Renal cortical epithelial cell (primary cell): ENCODE data around the gene EPS15. TPM values are rescaled to one million over a fixed set of nuclear protein-coding genes. Genes with fewer than 3 reads are reported as not detected.
"Not testable (repeated sequence)": the region's sequence is repeated elsewhere in the genome, so short reads cannot be mapped to it uniquely, and the experiment has no call there.

Source experiments
- DNase-seq: peaks from one replicate; pipeline ENCODE4 v3.0.0-alpha.2; 2011; ENCODE audit warnings: low read depth
- total RNA-seq: library from RNA; depleted of rRNA; stranded (reverse); fragments of >200 nt; gene quantifications from 2 replicates; pipeline ENCODE4 v1.2.3, GENCODE V29; 2014

The EPS15 gene
- total RNA-seq: 52.3 and 67.6 TPM in 2 replicates

DNA sequence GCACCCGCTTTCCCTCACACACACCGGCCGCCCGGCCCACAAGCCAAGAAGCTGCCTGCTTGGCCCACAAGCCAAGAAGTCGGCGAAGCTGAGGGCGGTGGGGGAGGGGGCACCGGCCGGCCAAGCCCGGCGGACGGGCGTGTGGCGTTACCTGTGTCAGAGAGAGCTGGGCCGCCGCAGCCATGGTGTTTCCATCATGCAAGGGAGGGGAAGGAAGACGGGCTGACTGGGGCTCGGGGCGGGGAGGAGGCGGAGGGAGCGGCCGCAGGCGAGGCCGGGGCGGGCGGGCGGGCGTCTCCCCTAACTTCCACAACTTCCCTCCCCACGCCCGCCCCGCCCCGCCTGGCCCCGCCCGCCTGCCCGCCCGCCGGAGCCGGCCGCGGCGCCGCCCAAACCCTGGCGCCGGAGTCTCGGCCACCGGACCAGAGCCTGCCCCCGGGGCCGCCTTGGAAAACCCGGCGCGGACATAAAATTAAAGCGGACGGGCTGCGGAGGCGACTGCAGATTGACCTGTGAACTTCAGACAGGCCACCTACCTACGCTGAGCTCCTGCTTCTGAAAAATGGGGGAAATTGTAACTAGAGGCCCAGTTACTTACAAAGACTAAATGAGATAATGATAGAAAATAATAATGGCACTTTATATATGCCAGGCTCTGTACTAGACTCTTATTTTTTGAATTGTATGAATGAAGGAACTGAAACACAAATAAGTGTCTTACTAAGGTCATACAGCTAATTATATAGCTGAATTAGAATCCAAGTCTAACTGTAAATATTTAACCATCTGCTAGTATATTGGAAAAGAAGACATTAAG is at the start of gene EPS15:
EPS15 (minus strand) TSS at position 219 of the 817 bp plus-strand sequence; CDS start at position 184, 35 bp downstream.
- peak; percentile 48 for DNase-seq

GRCh38 chr1:51568231-51568935 is 49.3 kb upstream of the EPS15 start:
- no peak for DNase-seq

DNA sequence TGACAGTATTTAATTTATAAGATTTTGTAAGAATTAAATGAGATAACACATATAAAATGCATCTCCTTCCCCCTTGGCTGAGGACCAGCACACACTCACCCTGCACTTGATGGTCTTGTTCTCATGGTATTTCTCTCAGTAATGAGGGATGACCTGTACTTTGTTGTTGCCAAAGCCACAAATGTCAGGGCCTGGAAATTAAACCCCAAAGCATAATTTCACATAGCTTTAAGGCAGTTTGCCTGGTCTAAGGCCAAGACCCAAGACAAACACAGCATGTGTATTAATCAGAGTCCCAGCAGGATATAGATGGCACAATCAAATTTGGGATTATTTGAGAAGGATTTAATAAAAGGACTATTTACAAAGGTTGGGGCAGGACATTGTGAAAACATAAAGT is 48.6 kb upstream of the EPS15 start:
- peak; percentile 87 for DNase-seq

DNA sequence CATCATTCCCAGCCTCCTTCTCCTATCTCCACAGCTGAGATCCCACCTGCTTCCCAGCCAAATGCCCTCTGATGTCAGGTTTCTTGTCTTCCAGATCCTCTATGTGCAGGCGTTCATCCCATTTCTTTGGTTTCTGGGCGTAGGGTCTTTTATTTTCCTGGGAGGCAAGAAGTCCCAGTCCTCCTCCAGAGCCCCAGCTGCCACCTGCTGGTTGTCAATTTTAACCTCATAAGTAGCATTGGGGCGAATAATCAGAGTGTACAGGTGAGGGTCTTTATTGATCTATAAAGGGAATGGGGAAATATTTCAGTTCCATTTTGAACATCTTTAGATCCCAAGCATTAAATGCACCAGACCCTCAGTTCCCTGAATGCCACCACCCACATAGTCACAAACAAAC is 47.2 kb upstream of the EPS15 start:
- no peak for DNase-seq

- no peak for DNase-seq
Observed at GRCh38 chr1:51565009-51565408, 45.9 kb upstream of the EPS15 start.

- DNase-seq: peak; percentile 72
Observed at GRCh38 chr1:51564124-51564523, 45.1 kb upstream of the EPS15 start.

- no peak for DNase-seq
Observed at GRCh38 chr1:51561702-51562101, 42.6 kb upstream of the EPS15 start.

DNA sequence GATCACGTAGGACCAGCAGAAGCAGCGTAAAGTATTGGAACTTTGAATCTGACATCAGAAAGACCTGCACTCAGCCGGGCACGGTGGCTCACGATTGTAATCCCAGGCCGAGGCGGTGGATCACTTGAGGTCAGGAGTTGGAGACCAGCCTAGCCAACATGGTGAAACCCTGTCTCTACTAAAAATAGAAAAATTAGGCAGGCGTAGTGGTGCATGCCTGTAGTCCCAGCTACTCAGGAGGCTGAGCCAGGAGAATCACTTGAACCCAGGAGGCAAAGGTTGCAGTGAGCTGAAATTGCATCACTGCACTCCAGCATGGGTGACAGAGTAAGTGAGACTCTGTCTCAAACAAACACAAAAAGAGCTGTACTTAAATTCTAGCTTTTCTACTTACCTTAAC is 41.8 kb upstream of the EPS15 start:
- DNase-seq: not testable (repeated sequence)

DNA sequence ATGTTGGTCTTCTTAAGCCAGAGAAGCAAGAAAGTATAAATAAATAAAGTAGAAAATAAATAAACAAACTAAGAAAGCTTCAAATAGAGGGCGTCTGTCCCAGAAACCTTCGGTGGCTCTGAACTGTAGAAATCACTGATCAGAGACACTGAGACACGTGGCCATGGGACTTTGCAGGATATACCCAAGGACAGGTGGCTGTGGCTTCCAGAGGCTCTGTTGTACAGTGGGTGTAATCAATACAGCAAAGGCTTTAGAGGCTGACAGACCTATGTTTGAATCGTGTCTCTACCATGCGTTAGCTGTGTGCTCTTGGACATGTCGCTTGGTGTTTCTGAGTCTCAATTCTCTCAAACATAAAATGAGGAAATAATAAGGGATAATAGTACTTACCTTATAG is 41.0 kb upstream of the EPS15 start:
- no peak for DNase-seq

- DNase-seq: no peak
Observed at GRCh38 chr1:51559501-51559900, 40.4 kb upstream of the EPS15 start.

DNA sequence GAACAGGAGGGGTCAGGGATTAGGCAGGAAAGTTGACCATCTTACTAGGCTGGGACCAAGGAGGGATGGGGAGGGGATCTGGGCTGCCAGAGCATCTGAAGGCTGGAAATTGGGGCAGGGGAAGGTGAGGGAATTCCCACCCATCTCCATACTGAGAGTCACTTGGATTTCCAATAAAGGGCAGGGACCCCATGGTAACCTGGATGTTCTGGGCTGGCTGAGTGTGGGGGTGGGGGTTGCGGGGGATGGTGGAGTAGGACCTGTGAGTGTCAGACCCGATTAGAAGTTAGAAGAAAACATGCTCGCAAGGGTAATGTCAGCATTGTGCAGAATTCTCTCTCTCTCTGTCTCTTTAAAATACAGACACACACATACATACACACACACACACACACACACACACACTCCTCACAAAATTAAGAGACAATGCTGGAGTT is 40.0 kb upstream of the EPS15 start:
- DNase-seq: no peak

DNA sequence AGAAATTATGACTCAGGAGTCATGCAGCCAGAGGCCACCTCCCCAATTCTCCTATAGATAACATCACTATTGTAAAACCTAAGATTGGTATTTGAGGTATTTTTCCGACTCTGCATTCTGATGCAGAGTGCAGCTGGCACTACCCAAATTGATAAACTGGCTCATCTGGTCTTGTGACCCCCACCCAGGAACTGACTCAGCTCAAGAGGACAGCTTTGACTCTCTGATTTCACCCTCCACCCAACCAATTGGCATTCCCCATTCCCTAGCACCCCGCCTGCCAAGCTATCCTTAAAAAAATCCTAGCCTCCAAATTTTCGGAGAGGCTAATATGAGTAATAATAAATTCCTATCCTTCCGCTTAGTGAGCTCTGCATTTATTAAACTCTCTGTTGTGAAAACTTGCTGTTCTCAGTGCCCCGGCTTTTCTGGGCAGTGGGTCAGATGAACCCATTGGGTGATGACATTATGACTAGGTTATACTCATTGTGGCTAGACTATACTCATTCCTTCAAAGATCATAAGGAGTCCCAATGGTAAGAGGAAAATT is 39.4 kb upstream of the EPS15 start:
- peak; percentile 37 for DNase-seq

GRCh38 chr1:51557168-51557567 is 38.1 kb upstream of the EPS15 start:
- DNase-seq: no peak

DNA sequence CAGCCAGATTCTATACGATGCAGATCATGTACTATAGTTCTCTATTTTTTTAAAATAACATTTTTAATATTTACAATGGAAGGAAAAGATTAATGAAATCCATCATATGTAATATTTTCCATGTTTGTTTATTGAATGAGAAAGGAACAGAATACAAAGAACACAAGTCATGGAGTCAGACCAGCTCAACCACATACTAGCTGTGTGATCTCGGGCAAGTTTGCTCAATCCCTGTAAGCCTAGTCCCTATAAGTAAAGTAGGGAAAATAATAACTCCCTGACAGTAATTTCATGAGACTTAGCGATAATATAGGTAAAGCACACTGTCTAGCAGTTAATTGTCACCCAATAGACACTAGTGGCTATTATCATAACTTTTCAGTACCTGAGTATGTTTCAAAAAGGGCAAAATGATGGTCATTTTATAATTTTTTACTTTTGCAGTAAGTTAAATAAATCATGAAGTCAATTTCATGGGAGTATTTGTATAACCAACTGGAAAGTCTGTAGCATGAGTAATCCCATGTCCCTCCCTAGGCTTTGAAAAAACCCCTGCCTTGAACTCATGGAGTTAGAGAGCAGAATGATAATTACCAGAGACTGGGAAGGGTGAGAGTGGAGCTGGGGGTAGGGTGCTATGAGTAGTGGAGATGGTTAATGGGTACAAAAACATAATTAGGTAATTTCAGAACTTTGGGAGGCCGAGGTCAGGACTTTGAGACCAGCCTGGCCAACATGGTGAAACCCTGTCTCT is 37.0 kb upstream of the EPS15 start:
- DNase-seq: no peak

- no peak for DNase-seq
Observed at GRCh38 chr1:51553911-51554310, 34.8 kb upstream of the EPS15 start.

GRCh38 chr1:51552929-51553807 is 34.1 kb upstream of the EPS15 start:
- DNase-seq: no peak

GRCh38 chr1:51551848-51552296 is 32.8 kb upstream of the EPS15 start:
- DNase-seq: no peak

DNA sequence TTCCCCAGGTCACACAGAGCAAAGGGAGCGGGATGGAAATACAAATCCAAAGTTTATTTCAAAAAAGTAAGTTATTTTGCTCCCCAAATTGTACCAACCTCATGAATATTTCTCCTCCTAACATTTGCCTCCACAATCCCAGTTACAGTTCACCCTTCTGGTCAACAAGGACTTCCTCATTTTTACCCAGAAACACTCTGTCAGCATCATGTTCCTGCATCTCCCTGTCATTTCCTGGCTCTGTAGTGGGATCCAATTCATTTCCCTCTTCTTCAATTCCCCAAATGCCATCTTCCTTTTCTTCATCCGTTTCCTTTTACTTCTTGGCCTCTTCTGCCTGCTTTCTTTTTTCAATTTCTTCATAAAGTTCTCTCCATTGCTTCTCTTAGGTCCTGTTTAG is 32.0 kb upstream of the EPS15 start:
- no peak for DNase-seq

GRCh38 chr1:51549901-51550300 is 30.8 kb upstream of the EPS15 start:
- DNase-seq: no peak

GRCh38 chr1:51549016-51549619 is 30.1 kb upstream of the EPS15 start:
- DNase-seq: no peak

DNA sequence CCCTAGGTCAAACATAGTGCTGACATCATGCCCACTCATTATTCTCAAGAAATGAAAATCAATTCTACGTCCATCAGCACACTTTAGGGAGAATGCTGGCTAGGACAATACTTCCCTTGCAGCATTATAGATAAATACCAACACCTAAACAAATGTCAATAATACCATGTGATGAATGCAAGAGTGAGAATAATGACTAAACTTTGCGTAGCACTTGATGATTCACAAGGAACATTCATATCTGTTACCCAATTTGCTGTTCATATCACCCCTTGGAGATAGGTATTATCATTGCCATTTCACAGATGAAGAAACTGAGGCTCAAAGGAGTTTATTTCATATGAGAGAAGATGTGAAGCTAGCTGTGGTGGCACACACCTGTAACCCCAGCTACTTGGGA is 24.8 kb upstream of the EPS15 start:
- DNase-seq: no peak
